Measurements from ENCODE around the gene DYRK2.

The DYRK2 gene

DNA sequence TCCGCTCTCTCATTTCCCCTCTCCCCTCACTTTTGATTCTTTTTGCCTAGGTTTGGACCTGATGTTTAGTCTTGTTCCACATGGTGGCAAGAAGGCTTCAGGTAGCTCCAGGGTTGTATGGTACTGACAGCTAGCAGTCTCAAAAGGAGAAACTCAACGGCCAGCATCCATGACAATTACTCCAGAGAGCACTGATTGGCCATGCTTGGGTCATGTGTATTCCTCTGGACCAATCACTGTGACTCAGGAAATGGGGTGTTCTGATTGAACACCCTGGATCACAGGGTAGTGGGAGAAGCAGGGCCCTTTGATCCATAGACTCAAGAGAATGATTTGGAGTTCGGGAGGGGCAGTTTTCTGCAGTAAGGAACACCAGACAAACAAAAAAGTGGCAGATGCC lies 45.3 kb downstream of the DYRK2 start:
- DNase-seq (ENCODE audit: low spot score) = no peak

DNA sequence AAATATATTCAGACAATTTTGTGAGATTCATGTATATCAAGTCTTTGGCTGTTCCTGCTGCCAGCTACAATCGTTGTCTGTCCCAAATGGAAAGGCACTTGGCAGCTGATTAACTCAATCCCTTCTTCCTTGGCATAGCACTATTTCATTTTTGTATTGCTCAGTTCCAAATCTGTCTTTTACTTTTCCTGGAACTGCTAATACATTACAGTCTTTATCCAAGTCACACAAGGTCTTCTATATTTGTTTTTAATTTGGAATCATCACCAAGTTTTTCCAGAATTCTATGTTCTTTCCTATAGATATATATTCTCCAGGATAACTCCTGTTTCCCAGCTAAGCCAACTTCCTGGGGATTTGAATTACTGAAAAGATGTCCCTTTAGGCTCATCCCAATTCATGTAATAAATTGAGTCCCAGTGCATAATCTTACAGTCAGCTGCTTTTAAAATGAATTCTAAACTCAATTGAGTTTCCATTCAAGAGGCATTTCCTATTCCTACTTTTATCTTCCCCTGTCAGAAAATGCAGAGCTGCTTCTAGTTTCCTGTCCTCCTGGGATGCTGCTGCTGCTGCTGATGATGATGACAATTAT lies 45.9 kb downstream of the DYRK2 start:
- TF ChIP-seq, protein P1, sequence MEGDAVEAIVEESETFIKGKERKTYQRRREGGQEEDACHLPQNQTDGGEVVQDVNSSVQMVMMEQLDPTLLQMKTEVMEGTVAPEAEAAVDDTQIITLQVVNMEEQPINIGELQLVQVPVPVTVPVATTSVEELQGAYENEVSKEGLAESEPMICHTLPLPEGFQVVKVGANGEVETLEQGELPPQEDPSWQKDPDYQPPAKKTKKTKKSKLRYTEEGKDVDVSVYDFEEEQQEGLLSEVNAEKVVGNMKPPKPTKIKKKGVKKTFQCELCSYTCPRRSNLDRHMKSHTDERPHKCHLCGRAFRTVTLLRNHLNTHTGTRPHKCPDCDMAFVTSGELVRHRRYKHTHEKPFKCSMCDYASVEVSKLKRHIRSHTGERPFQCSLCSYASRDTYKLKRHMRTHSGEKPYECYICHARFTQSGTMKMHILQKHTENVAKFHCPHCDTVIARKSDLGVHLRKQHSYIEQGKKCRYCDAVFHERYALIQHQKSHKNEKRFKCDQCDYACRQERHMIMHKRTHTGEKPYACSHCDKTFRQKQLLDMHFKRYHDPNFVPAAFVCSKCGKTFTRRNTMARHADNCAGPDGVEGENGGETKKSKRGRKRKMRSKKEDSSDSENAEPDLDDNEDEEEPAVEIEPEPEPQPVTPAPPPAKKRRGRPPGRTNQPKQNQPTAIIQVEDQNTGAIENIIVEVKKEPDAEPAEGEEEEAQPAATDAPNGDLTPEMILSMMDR (IDR thresholded peaks at IDR 0.05; ENCODE audit: extremely low read depth, missing control alignments) = no peak
- no peak for DNase-seq (ENCODE audit: low spot score)

More for the DNA sequence above, 45.3 kb downstream of the DYRK2 start:
- TF ChIP-seq, protein P1 (IDR thresholded peaks at IDR 0.05; ENCODE audit: extremely low read depth, missing control alignments) = no peak

DNA sequence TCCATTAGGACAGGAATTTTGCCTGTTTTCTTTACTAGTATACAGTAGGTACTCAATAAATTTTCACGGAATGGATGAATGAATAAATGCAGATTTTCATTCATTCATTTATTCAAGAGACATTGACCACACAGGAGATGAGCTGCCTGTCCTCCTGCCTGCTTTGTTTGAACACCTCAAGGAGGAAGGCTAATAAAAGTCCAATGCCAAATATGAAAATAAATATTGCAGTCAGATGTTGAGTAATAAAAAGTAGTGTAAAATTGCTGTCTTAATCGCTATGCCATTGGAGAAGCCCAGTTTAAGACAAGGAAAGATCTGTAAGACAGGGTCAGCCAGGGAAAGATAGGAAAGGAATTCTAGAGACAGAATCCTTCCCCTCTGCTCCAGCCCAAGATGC lies 47.4 kb downstream of the DYRK2 start:
- TF ChIP-seq, protein P1 (IDR thresholded peaks at IDR 0.05; ENCODE audit: extremely low read depth, missing control alignments) = no peak
- no peak for DNase-seq (ENCODE audit: low spot score)

DNA sequence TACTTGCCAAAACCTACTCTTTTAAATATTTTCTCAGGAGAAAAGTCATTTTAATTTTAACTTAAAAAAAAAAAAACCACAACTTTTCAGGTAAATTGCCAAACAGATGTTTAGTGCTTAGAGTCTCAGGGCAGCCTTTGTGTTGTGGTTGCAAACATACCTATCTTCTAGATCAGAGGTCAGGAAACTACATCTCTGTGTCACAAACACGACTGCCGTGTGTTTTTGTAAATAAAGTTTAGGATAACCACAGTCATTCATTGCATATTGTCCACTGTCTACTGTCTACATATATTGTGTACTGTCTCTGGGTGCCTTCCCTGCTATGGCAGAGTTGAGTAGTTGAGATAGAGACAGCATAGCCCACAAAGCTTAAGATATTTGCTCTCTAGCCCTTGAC lies 48.9 kb downstream of the DYRK2 start:
- no peak for DNase-seq (ENCODE audit: low spot score)
- TF ChIP-seq, protein P1 (IDR thresholded peaks at IDR 0.05; ENCODE audit: extremely low read depth, missing control alignments) = no peak

DNA sequence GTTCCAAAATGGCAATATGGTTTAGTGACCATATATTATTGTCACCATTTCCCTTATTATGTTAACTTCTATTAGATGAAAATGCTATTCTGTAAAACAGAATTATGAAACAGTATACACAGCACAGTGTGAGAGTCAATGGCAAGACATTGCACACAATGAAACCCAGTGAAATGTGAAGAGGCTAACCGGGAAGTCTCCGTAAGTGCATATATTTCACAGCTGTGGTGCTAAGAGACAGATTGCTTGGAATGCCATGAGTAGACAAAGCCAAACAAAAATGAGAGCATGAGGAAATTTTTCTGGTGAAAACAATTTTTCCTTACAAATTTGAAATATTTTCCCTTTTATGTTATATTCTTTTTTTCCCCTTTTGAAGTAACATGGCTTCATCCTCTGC lies 49.4 kb downstream of the DYRK2 start:
- TF ChIP-seq, protein P1 (IDR thresholded peaks at IDR 0.05; ENCODE audit: extremely low read depth, missing control alignments) = no peak
- DNase-seq (ENCODE audit: low spot score) = no peak

DNA sequence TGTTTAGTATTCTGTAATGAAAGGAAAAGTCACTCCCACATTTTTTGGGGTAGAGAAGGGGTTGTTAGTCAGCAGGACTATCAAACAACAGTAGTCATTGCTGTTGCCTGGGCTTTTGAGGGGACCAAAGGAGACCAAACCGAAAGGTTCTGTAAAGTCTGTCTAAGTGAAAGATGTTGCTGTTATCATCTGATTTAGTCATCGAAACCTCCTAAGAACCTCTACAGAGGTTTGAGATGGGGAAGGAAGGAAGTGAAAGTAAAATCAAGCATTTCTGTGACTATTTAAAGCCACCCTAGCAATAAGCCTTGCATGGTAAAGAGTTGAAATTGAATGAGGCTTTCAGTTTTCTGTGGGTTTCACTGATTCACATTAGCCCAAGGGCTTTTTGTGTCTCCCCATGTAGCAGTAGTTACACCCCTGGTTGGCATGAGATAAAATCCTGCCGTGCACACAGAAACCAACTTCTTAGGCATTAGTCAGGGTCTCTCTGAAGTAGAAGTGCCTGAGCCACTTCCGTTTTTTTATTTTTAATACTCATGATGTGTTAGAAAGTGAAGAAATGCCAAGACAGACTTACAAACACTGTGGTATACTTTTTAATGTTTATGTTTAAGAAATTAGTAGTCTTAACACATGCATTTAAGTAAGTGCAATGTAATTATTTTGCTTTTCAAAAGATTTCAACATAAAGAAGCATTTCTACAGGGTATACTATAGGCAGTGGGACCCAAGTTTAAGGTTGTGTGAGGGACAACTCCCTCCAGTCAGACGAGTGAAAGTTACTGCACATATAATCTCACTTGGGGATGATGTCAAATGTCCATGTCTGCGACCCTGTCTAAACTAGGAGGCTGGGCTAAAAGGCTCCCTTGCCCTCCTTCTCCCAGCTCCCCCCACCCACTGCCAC lies 50.4 kb downstream of the DYRK2 start:
- TF ChIP-seq, protein P1 (IDR thresholded peaks at IDR 0.05; ENCODE audit: extremely low read depth, missing control alignments) = no peak
- peak; percentile 77 for DNase-seq (ENCODE audit: low spot score)

DNA sequence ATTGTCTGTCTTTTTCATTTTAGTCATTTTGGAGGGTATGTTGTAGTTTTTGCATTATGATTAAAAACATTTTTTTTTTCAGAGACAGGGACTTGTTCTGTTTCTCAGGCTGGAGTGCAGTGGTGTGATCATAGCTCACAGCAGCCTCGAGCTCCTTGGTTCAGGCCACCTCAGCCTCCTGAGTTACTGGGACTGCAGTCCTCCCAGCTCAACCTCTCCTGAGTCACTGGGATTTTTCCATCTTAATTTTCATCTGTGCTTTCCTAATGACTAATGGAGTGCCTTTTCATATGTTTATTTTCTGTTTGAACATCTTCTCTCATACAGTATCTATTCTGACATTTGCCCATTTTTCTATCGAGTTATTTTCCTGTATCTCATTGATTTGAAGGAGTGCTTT lies 52.6 kb downstream of the DYRK2 start:
- no peak for DNase-seq (ENCODE audit: low spot score)
- TF ChIP-seq, protein P1 (IDR thresholded peaks at IDR 0.05; ENCODE audit: extremely low read depth, missing control alignments) = no peak

Data from GM20000 (cell line).